Measurements from ENCODE around the gene PKN1. TPM values are rescaled to one million over a fixed set of nuclear protein-coding genes. Genes with fewer than 3 reads are reported as not detected.

The PKN1 gene
- total and polyA plus RNA-seq, 4 donors, result 13.7 to 41.6 (median 22.3) TPM

GRCh38 chr19:14471436-14472187 lies 38.5 kb downstream of the PKN1 start:
- DNase-seq (ENCODE audit: low spot score), result no peak
- H3K27ac ChIP-seq (ENCODE audit: low read depth in 1 of 2, low read length in 2 of 2), result no peak overlapping the region
- WGBS, result 80% methylated on average over 46 of the region's 46 CpGs
- no peak overlapping the region for H3K9ac ChIP-seq (ENCODE audit: low read depth in 1 of 2, low read length in 2 of 2)
- H3K27me3 ChIP-seq (ENCODE audit: control insufficient read depth in 4 of 4, insufficient read depth in 4 of 4, low read length in 3 of 4), result peaks cover 0 to 3% (median 0%) of the 10 kb centered on the region in 4 donors
- TF ChIP-seq RXRA (IDR thresholded peaks at IDR 0.05) (no peak), NR2F2 (IDR thresholded peaks at IDR 0.05) (no peak)
- H3K9me3 ChIP-seq (ENCODE audit: control insufficient read depth in 4 of 4, low read length in 3 of 4), result no peaks in the 10 kb centered on the region
- H3K4me3 ChIP-seq (ENCODE audit: low read depth in 1 of 3, low read length in 3 of 3), result no peak overlapping the region
- peaks cover 7 to 28% (median 9%) of the 10 kb centered on the region in 4 donors for H3K36me3 ChIP-seq (ENCODE audit: control insufficient read depth in 4 of 4, insufficient read depth in 3 of 4, low read depth in 1 of 4, low read length in 3 of 4)
- H3K4me1 ChIP-seq (ENCODE audit: control insufficient read depth in 4 of 4, insufficient read depth in 4 of 4, low read length in 3 of 4), result peaks cover 5 to 27% (median 18%) of the 10 kb centered on the region in 4 donors

DNA sequence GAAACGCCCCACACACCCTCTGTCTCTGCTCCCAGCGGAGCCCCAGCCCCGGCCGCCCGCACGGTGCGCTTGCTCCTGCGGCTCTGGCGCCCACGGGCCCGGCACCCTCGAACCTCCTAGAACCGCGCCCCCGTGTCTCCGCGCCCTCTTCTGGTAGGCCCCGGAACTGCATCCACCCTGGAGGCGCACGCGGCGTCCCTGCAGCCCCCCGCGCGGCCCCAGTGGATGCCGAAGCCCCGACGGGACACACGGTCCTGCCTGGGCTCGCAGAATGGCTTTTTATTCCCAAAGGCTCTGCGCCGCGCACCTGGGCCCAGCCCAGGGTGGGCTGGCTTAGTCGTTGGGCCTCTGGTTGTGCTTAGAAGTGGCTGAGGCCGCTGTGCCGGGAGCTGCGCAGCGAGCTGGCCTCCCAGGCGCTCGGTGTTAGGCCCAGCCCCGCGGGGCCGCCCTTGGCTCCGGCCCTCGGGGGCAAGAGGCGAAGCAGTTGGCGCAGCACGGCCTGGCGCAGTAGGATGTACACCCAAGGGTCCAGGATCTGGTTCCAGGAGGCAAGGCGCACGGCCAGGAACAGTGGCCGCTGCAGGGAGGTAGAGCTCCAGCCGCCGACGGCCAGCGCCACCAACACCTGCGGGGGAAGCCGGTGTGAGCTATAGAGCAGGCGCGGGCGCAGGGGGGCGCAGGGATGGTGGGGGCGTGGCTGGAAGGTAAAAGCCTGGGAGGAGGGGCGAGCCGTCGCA lies 39.3 kb downstream of the PKN1 start:
- peaks cover 7 to 24% (median 9%) of the 10 kb centered on the region in 4 donors for H3K36me3 ChIP-seq (ENCODE audit: control insufficient read depth in 4 of 4, insufficient read depth in 3 of 4, low read depth in 1 of 4, low read length in 3 of 4)
- H3K4me1 ChIP-seq (ENCODE audit: control insufficient read depth in 4 of 4, insufficient read depth in 4 of 4, low read length in 3 of 4), result peaks cover 5 to 27% (median 18%) of the 10 kb centered on the region in 4 donors
- H3K9me3 ChIP-seq (ENCODE audit: control insufficient read depth in 4 of 4, low read length in 3 of 4), result no peaks in the 10 kb centered on the region
- peak; percentile 89 for DNase-seq (ENCODE audit: low spot score)
- H3K27ac ChIP-seq (ENCODE audit: low read depth in 1 of 2, low read length in 2 of 2), result no peak overlapping the region
- H3K4me3 ChIP-seq (ENCODE audit: low read depth in 1 of 3, low read length in 3 of 3), result no peak overlapping the region
- peaks cover 0 to 3% (median 0%) of the 10 kb centered on the region in 4 donors for H3K27me3 ChIP-seq (ENCODE audit: control insufficient read depth in 4 of 4, insufficient read depth in 4 of 4, low read length in 3 of 4)
- WGBS, result 5% methylated on average over 66 of the region's 66 CpGs
- no peak overlapping the region for H3K9ac ChIP-seq (ENCODE audit: low read depth in 1 of 2, low read length in 2 of 2)
- TF ChIP-seq RAD21 (IDR thresholded peaks at IDR 0.05) (peak; percentile 43 to 75), CTCF (IDR thresholded peaks at IDR 0.05; ENCODE audit: low read depth, low read length, missing input control) (peak; percentile 79), RXRA (IDR thresholded peaks at IDR 0.05) (no peak)

- Histone ChIP-seq H3K9ac (ENCODE audit: low read depth in 1 of 2, low read length in 2 of 2) (no peak overlapping the region), H3K27ac (ENCODE audit: low read depth in 1 of 2, low read length in 2 of 2) (no peak overlapping the region), H3K9me3 (ENCODE audit: control insufficient read depth in 4 of 4, low read length in 3 of 4) (no peaks in the 10 kb centered on the region), H3K4me1 (ENCODE audit: control insufficient read depth in 4 of 4, insufficient read depth in 4 of 4, low read length in 3 of 4) (peaks cover 5 to 27% (median 18%) of the 10 kb centered on the region in 4 donors), H3K4me3 (ENCODE audit: low read depth in 1 of 3, low read length in 3 of 3) (peak overlapping the region in 1 of 3 donors; percentile 45), H3K36me3 (ENCODE audit: control insufficient read depth in 4 of 4, insufficient read depth in 3 of 4, low read depth in 1 of 4, low read length in 3 of 4) (peaks cover 3 to 19% (median 8%) of the 10 kb centered on the region in 4 donors), H3K27me3 (ENCODE audit: control insufficient read depth in 4 of 4, insufficient read depth in 4 of 4, low read length in 3 of 4) (peaks cover 0 to 3% (median 0%) of the 10 kb centered on the region in 4 donors)
- TF ChIP-seq EGR1 (IDR thresholded peaks at IDR 0.05; ENCODE audit: low read depth in 2 of 2), result no peak
- TF ChIP-seq ATF3 (IDR thresholded peaks at IDR 0.05), result no peak
- TF ChIP-seq ZBTB33 (IDR thresholded peaks at IDR 0.05), result no peak
- TF ChIP-seq RAD21 (IDR thresholded peaks at IDR 0.05), result no peak
- no peak for TF ChIP-seq REST (IDR thresholded peaks at IDR 0.05)
- TF ChIP-seq SP1 (IDR thresholded peaks at IDR 0.05), result no peak
- no peak for TF ChIP-seq NR2F2 (IDR thresholded peaks at IDR 0.05)
- no peak for TF ChIP-seq FOXA2 (IDR thresholded peaks at IDR 0.05)
- no peak for TF ChIP-seq CTCF (IDR thresholded peaks at IDR 0.05; ENCODE audit: low read depth, low read length, missing input control)
- no peak for TF ChIP-seq HNF4G (IDR thresholded peaks at IDR 0.05)
- no peak for TF ChIP-seq JUND (IDR thresholded peaks at IDR 0.05)
- no peak for DNase-seq (ENCODE audit: low spot score)
- WGBS, result 12% methylated on average over 97 of the region's 97 CpGs
These were observed 40.2 kb downstream of the PKN1 start for GRCh38 chr19:14473073-14473977.

Data from liver (tissue), 9 donors.